Spinal cord (tissue), 10 donors: ENCODE data around the gene RFTN1. TPM values are rescaled to one million over a fixed set of nuclear protein-coding genes. Genes with fewer than 3 reads are reported as not detected.

Source experiments
- DNase-seq, 6 donors: peaks; one replicate each; pipeline versions ENCODE4 v3.0.0 to v3.0.0-alpha.2; 2013 to 2015; ENCODE audit warnings: low spot score in 6 of 6, low read depth in 4 of 6
- H3K27ac ChIP-seq: one replicate; pipeline ENCODE4 v1.5.1; 2013; ENCODE audit warnings: low read depth, low read length, control low read depth
- H3K27me3 ChIP-seq: one replicate; pipeline ENCODE4 v1.6.1; 2013; ENCODE audit warnings: low read length; ENCODE audit not compliant: control insufficient read depth, insufficient read depth
- H3K36me3 ChIP-seq: one replicate; pipeline ENCODE4 v1.6.1; 2013; ENCODE audit warnings: low read length; ENCODE audit not compliant: control insufficient read depth, insufficient read depth
- H3K4me1 ChIP-seq: one replicate; pipeline ENCODE4 v1.6.1; 2013; ENCODE audit warnings: low read length; ENCODE audit not compliant: control insufficient read depth, insufficient read depth
- H3K4me3 ChIP-seq: one replicate; pipeline ENCODE4 v1.5.1; 2013; ENCODE audit warnings: low read depth, low read length, control low read depth
- H3K9me3 ChIP-seq: one replicate; pipeline ENCODE4 v1.6.1; 2013; ENCODE audit warnings: low read length; ENCODE audit not compliant: control insufficient read depth, insufficient read depth
- WGBS: methylation state at CpG from one replicate; pipeline ENCODE4 v1.1.5; 2013; ENCODE audit warnings: missing lambda C conversion rate; ENCODE audit not compliant: insufficient coverage; 5-methylcytosine and 5-hydroxymethylcytosine counted together
- polyA plus RNA-seq, 2 donors: library from polyadenylated mRNA; unstranded; fragments of 120-200 nt; gene quantifications; one replicate each; pipeline ENCODE4 v1.2.1, GENCODE V29; 2013; ENCODE audit not compliant: insufficient read length in 2 of 2
- total RNA-seq, 2 donors: library from RNA; depleted of rRNA in 1 of 2; stranded (reverse); fragments of 120-200 nt in 1 of 2; fragments of >200 nt in 1 of 2; gene quantifications; one replicate each; pipeline versions ENCODE4 v1.2.3 to v1.2.4, GENCODE V29; 2013 to 2014
- donor health status: healthy.

The RFTN1 gene
- total and polyA plus RNA-seq, 4 donors: 15.6 to 26.8 (median 25.7) TPM

DNA sequence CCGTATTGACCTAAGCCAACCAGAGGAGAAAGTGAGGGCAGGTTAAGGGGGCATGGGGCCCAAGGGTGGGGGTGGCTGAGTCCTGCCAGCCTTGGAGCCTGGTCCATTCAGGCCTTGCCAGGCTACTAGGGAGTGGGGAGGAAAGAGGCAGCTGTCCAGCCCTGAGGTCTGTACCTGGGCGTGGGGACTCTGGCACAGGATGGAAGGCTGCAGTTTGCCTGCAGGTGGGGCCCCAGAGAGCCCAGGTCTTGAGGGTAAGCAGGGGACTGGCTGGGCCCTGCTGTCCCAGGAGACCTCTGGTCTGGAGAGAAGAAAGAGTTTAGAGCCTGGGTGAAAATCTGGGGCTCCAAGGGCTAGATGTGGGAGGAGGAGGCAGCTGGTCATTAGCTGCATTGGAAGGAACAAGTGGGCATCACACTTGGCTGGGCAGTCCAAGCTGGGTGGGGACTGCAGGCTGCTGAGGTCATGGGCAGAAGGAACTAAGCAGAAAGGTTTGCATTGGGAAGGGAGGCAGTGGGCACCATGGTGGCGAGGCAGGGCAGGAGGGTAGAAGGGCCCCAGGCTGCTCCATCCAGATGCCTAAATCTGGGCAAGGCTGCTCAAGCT, 140.1 kb downstream of the RFTN1 start:
- peak overlapping the region; percentile 19 for H3K27ac ChIP-seq
- H3K36me3 ChIP-seq: peaks cover 2% of the 10 kb centered on the region
- peaks cover 34% of the 10 kb centered on the region for H3K4me1 ChIP-seq
- H3K4me3 ChIP-seq: no peak overlapping the region
- DNase-seq: no peak
- H3K27me3 ChIP-seq: no peaks in the 10 kb centered on the region
- no peaks in the 10 kb centered on the region for H3K9me3 ChIP-seq
- WGBS: 62% methylated on average over 3 of the region's 3 CpGs

DNA sequence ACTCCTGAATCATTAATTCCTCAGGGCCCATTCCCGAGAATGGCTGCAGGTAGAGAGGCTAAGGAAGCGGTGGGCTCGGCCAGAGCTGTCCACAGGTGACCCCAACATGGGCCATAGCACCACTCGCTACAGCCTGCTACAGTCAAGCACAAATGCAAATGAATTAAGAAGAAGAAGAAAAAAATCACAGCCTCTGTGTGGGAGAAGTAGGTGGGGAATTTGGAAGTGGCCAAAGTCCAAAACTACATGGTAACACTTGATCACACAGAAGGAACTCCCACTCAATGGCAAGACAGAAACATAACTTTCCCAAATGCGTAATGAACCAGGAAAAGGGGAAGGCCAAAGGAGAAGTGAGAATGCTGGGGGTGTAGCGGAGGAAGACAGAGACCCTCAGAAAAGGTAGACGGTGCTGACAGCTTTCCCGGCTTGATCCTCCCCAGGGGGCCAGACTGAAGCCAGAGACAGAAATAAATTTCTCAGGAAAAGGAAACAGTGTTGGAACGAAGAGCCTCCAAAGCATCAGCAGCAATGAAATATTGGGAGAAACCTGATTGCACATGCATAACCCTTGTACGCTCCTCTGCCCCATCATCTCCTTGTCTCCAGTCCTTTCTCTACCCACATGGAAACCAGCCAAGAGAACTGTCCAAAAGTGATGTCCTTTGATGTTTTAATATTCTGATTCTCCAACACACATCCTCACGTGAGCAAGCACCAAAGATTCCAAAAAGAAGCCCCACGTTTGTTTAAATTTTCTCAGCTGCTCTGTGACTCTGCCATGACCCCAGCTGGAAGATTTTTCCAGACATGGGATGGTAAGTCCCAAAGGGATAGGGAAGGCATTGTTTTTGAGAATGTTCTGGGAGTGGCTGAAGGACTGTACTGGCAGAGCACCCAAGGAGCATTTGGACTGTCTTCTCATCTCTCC, 140.9 kb downstream of the RFTN1 start:
- Histone ChIP-seq H3K9me3 (no peaks in the 10 kb centered on the region), H3K4me3 (no peak overlapping the region), H3K27me3 (no peaks in the 10 kb centered on the region), H3K36me3 (peaks cover 2% of the 10 kb centered on the region), H3K4me1 (peaks cover 28% of the 10 kb centered on the region), H3K27ac (no peak overlapping the region)
- 39% methylated on average over 4 of the region's 12 CpGs for WGBS
- no peak for DNase-seq

DNA sequence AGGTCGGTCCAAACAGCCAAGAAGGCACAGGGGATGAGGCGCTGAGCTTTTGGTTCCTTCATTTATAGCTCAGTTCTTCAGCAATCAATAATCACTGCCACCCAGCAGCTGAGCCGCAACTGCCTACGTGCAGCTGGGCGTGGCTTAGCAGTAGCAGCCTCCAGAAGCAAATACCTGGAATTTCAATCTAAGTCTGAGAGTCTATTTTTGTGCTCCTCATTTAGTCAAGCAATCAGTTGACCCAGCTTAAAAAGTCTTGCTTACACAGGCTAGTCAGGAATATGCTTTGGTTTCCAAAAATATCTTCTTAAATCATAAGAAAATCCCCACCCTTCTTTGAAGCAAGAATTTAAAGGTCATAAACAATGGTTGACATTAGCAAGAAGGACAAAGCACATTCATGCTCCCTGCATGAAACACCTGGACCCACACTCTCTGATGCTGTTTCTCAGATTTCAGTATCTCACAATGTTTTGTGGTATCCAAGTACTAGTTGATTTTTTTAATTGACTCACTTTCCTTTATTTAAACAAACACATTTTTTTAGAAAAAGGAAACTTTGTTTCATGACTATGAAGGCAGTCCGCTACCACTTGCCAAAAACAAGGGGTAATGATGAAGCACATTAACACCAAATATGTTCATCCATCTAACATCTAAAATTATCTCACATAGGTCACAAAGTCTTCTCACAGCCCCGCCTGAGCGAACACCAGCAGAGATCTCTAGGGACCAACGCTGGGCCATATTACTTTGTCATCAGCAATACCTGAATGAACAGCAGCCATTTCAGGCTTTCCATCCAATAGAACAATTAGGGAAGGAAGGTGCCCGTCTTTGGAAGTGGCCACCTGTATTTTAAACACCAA, 142.4 kb downstream of the RFTN1 start:
- WGBS: 83% methylated on average over 7 of the region's 10 CpGs
- H3K4me3 ChIP-seq: no peak overlapping the region
- peaks cover 2% of the 10 kb centered on the region for H3K36me3 ChIP-seq
- no peak overlapping the region for H3K27ac ChIP-seq
- no peaks in the 10 kb centered on the region for H3K9me3 ChIP-seq
- peaks cover 26% of the 10 kb centered on the region for H3K4me1 ChIP-seq
- peak in 1 of 6 donors; percentile 54 for DNase-seq
- no peaks in the 10 kb centered on the region for H3K27me3 ChIP-seq

GRCh38 chr3:16370503-16370871, 143.0 kb downstream of the RFTN1 start:
- Histone ChIP-seq H3K27me3 (no peaks in the 10 kb centered on the region), H3K4me3 (no peak overlapping the region), H3K27ac (no peak overlapping the region), H3K36me3 (peaks cover 5% of the 10 kb centered on the region), H3K9me3 (no peaks in the 10 kb centered on the region), H3K4me1 (peaks cover 26% of the 10 kb centered on the region)
- no CpG with 5 or more reads among the region's 2 CpGs for WGBS
- no peak for DNase-seq

DNA sequence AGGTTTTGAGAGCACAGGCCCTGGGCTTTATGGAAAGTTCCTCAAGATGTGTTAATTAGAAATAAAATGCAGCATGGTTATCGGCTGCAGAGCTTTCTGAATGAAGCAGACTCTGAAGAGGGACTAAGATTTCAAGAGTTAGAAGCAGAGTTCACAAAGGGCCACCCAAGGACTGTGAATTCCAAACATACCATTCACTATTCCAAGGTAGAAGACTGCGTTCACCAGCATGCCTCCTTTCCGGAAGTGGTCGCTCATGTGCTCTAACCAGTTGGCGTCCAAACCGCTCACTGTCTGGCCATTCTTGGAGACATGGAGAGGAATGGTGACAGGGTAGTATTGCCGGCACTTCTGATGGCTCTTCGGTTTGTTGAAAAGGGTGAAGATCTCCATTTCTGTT, 143.6 kb downstream of the RFTN1 start:
- no peak for DNase-seq
- no peak overlapping the region for H3K27ac ChIP-seq
- H3K36me3 ChIP-seq: peaks cover 5% of the 10 kb centered on the region
- peaks cover 23% of the 10 kb centered on the region for H3K4me1 ChIP-seq
- H3K4me3 ChIP-seq: no peak overlapping the region
- H3K9me3 ChIP-seq: no peaks in the 10 kb centered on the region
- no peaks in the 10 kb centered on the region for H3K27me3 ChIP-seq
- WGBS: 92% methylated on average over 5 of the region's 8 CpGs

DNA sequence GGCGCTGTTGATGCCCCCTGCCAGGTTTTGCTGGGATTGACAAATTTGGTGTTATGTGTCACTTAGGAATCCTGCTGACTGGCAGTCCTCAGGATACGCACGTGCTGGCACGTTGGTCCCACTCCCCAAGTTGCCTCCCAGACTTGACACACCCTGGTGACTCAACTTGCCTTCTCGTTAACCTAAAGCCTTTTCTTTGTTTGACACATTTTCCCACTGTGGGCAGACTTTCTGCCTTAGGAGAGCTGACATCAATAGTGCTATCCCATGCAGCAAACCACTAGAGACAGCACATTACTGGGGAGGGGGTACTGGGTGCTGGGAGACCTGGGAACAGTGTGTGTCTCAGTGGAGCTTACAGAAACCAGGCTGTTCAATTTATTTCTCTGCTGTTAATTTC, 144.2 kb downstream of the RFTN1 start:
- Histone ChIP-seq H3K4me1 (peaks cover 17% of the 10 kb centered on the region), H3K36me3 (peaks cover 2% of the 10 kb centered on the region), H3K27me3 (no peaks in the 10 kb centered on the region), H3K4me3 (no peak overlapping the region), H3K27ac (no peak overlapping the region), H3K9me3 (no peaks in the 10 kb centered on the region)
- DNase-seq: peak in 1 of 6 donors; percentile 66
- 53% methylated on average over 4 of the region's 5 CpGs for WGBS

- DNase-seq: no peak
- Histone ChIP-seq H3K4me3 (no peak overlapping the region), H3K9me3 (no peaks in the 10 kb centered on the region), H3K27ac (no peak overlapping the region), H3K36me3 (peaks cover 2% of the 10 kb centered on the region), H3K4me1 (peaks cover 6% of the 10 kb centered on the region), H3K27me3 (no peaks in the 10 kb centered on the region)
- WGBS: 82% methylated on average over 4 of the region's 5 CpGs
Observed at GRCh38 chr3:16366581-16366980, 146.9 kb downstream of the RFTN1 start.

DNA sequence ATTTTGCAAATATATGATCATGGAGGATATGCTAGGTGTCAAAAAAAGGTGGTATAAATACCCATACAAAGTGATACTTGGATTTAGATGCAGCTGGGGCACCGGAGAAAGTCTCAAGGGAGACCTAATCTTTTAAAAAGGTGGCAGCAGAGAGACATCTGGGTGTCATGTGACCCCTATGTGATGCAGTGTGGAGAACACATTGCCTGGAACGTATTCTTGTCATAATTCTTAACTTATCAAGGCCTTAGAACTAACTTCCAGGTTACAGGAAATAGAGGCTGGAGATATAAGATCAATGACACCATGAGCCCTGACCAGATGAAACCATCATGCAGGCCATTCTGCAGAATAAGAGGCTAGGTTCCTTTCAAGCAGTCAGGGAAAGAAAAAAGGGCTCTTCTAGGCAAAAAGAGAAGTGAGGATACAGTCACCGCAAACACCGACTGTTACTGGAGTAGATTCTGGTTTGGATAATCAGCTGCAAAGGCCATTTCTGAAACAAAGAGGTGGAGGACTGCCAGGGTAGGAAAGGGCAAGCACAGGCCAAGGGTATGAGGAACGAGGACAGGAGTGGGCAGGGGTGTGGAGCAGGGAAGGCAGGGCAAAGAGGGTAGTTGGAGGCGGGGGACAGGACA, 147.9 kb downstream of the RFTN1 start:
- no peak overlapping the region for H3K27ac ChIP-seq
- peaks cover 2% of the 10 kb centered on the region for H3K36me3 ChIP-seq
- H3K9me3 ChIP-seq: no peaks in the 10 kb centered on the region
- H3K4me1 ChIP-seq: peaks cover 3% of the 10 kb centered on the region
- WGBS: 89% methylated on average over 5 of the region's 6 CpGs
- no peak overlapping the region for H3K4me3 ChIP-seq
- H3K27me3 ChIP-seq: no peaks in the 10 kb centered on the region
- peak in 1 of 6 donors; percentile 29 for DNase-seq

DNA sequence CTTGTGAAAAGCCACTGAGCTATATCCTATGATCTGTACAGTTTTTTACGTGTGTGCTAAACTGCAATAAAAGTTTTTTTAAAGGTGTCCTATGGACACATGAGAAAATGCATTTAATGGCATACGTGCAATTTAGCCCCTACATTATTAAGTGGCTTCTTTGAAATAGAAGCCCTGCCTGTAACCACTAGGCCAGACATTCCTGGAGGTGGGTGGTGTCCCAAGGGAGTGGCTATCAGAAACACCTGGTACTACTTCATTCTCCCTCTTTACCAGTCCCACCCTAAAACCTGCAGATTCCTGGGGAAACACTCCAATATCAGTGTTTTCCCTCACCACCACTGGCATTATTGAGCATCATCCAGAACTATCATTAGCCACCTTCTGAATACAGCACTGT, 148.5 kb downstream of the RFTN1 start:
- H3K36me3 ChIP-seq: peaks cover 2% of the 10 kb centered on the region
- peaks cover 2% of the 10 kb centered on the region for H3K4me1 ChIP-seq
- no peaks in the 10 kb centered on the region for H3K9me3 ChIP-seq
- no peak overlapping the region for H3K4me3 ChIP-seq
- no peaks in the 10 kb centered on the region for H3K27me3 ChIP-seq
- WGBS: no CpG with 5 or more reads among the region's 2 CpGs
- no peak for DNase-seq
- H3K27ac ChIP-seq: no peak overlapping the region
